Skin of body (tissue), 1 donor: ENCODE results near the gene SUCNR1. TPM values are rescaled to one million over a fixed set of nuclear protein-coding genes. Genes with fewer than 3 reads are reported as not detected.

Experiments used
- total RNA-seq: library from RNA; depleted of rRNA; stranded (reverse); fragments of >200 nt; gene quantifications from one replicate; pipeline ENCODE4 v1.2.3, GENCODE V29; 2014

SUCNR1 gene
- total RNA-seq, 1 donor from 2014 or later = 0.39 TPM

Other genes starting within 250 kb of the SUCNR1 start
- gene AADACL2, start 139.7 kb upstream of the SUCNR1 start, total RNA-seq = 21.6 TPM
- 13.7 TPM for gene AADAC, start 59.5 kb upstream of the SUCNR1 start, total RNA-seq